Effector memory CD8-positive, alpha-beta T cell (primary cell): ENCODE measurements around the gene SIRPD.

Experiments
- ATAC-seq: fragments of 150-1000 bp; cut with Tn5 transposase; replicated peaks from 2 replicates; pipeline ENCODE4 v1.10.0; 2021; ENCODE audit warnings: mild to moderate bottlenecking, moderate library complexity
- DNase-seq, 3 experiments: peaks; one replicate each; pipeline ENCODE4 v3.0.0; 2021
- H3K27ac Mint-ChIP-seq, 2 donors: one replicate each; pipeline ENCODE4 v1.8.0; 2022; ENCODE audit warnings: mild to moderate bottlenecking in 2 of 2, mixed read lengths in 2 of 2, moderate library complexity in 2 of 2
- H3K27me3 Mint-ChIP-seq, 2 donors: one replicate each; pipeline ENCODE4 v1.8.0; 2022; ENCODE audit warnings: mixed read lengths in 2 of 2
- H3K36me3 Mint-ChIP-seq: one replicate; pipeline ENCODE4 v1.8.0; 2022; ENCODE audit warnings: mild to moderate bottlenecking, moderate library complexity, mixed read lengths; ENCODE audit not compliant: insufficient read depth
- H3K4me1 Mint-ChIP-seq, 2 donors: one replicate each; pipeline ENCODE4 v1.8.0; 2022; ENCODE audit warnings: low read depth in 2 of 2, mixed read lengths in 2 of 2
- H3K4me3 Mint-ChIP-seq, 2 donors: one replicate each; pipeline ENCODE4 v1.8.0; 2022; ENCODE audit warnings: mild to moderate bottlenecking in 2 of 2, mixed read lengths in 2 of 2, moderate library complexity in 2 of 2
- H3K9me3 Mint-ChIP-seq, 2 donors: one replicate each; pipeline ENCODE4 v1.8.0; 2022; ENCODE audit warnings: mixed read lengths in 2 of 2

Gene SIRPD

DNA sequence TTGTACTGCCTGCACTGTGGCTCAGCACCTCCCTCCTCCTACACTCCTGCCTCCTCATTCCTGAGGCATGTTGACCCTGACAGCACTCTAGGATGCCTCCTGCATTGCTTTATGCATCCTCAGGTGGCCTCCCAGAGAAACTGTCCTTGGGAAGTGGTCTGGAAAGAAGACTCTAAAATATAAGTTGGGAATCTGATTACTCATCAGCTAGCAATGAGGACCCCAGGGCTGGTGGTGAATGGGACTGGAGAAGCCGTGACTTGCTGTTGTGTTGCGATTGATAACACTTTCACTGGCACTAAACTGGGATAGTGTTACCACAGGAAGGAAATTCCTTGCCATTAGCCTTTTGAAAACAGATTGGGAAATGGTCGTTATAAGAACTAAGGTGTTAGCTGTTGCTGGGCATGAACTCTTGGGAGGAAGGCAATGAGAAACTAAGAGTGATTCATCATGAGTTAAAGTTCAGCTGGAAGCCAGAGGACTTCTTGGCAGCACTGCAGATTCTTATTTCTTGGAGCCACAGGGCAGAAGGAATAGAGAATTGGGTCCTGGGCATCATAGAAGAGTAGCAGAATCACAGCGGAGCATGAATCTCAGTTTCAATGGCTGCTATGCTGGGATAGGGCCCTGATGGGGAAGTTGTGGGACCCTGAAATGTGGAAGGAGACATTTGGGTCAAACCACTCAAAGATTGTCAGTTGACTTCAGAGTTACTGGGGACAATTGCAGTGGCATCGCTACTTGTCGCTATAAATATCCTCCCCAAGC is 10.1 kb upstream of the SIRPD start:
- H3K4me3 Mint-ChIP-seq: no peak overlapping the region
- DNase-seq (no peak), ATAC-seq (no peak)
- no peaks in the 10 kb centered on the region for H3K4me1 Mint-ChIP-seq
- H3K27ac Mint-ChIP-seq: peak overlapping the region in 1 of 2 donors; percentile 36
- H3K27me3 Mint-ChIP-seq: peaks cover 0 to 28% of the 10 kb centered on the region in 2 donors
- H3K36me3 Mint-ChIP-seq: peaks cover 3% of the 10 kb centered on the region
- no peaks in the 10 kb centered on the region for H3K9me3 Mint-ChIP-seq

DNA sequence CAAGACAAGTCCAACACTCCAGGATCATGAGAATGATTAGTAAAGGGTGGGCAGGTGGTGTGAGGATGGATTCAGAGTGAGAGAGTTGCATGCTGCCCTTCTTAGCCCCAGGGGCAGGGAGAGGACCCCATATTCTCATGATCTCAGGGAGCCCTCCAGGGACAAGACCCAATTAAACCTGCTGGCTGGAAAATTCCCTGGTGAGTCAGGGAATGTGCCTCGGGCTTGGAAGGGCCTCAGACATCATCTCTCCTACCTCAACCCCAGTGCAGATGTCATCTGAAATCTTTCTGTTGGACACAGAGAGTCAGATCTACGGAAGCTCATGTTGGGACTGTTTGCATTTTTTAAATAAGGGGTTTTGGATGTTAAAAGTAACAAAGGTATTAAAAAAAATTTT is 9.2 kb upstream of the SIRPD start:
- H3K27ac Mint-ChIP-seq: no peak overlapping the region
- H3K4me3 Mint-ChIP-seq: no peak overlapping the region
- ATAC-seq: no peak

DNA sequence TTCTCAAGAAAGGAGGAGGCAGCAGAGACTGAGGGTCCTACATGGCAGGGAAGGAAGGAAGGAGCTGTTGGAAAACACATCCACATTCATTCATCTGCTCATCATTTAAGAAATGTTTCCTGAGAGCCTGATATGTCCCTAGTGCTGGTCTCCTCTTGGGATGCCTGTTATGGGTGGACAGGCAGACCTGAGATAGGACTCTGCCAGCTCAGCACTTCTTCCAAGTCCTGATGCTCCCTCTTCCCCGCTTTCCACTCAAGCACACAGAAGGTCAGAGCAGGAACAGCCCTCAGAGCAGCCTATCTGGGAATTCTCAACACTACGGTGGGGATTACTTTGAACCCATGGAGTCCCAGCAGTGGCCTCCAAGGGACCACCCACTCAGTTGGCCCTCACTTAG is 8.0 kb upstream of the SIRPD start:
- no peaks in the 10 kb centered on the region for H3K9me3 Mint-ChIP-seq
- ATAC-seq (no peak), DNase-seq (no peak)
- H3K4me3 Mint-ChIP-seq: no peak overlapping the region
- no peaks in the 10 kb centered on the region for H3K4me1 Mint-ChIP-seq
- H3K36me3 Mint-ChIP-seq: no peaks in the 10 kb centered on the region
- H3K27ac Mint-ChIP-seq: no peak overlapping the region
- peaks cover 0 to 31% of the 10 kb centered on the region in 2 donors for H3K27me3 Mint-ChIP-seq

More for the DNA sequence above, 9.2 kb upstream of the SIRPD start:
- Mint-ChIP-seq H3K4me1 (no peaks in the 10 kb centered on the region), H3K27me3 (peaks cover 0 to 31% of the 10 kb centered on the region in 2 donors), H3K9me3 (no peaks in the 10 kb centered on the region), H3K36me3 (peaks cover 3% of the 10 kb centered on the region)
- no peak for DNase-seq

DNA sequence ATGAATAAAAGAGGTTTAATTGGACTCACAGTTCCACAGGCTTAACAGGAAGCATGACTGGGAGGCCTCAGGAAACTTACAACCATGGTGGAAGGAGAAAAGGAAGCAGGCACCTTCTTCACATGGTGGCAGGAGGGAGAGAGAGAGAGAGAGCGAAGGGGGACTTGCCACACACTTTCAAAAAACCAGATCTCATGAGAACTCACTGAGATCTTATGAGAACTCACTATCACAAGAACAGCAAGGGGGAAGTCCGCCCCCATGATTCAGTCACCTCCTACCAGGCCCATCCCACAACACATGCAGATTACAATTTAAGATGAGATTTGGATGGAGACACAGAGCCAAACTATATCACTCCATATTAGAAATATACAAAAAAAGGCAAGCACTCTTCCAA is 6.1 kb upstream of the SIRPD start:
- Mint-ChIP-seq H3K36me3 (no peaks in the 10 kb centered on the region), H3K4me3 (no peak overlapping the region), H3K27ac (no peak overlapping the region), H3K27me3 (peaks cover 0 to 31% of the 10 kb centered on the region in 2 donors), H3K9me3 (no peaks in the 10 kb centered on the region), H3K4me1 (no peaks in the 10 kb centered on the region)
- DNase-seq (no peak), ATAC-seq (no peak)

- H3K27me3 Mint-ChIP-seq: peaks cover 0 to 31% of the 10 kb centered on the region in 2 donors
- DNase-seq (no peak), ATAC-seq (no peak)
- H3K27ac Mint-ChIP-seq: no peak overlapping the region
- H3K4me3 Mint-ChIP-seq: no peak overlapping the region
- H3K9me3 Mint-ChIP-seq: no peaks in the 10 kb centered on the region
- no peaks in the 10 kb centered on the region for H3K36me3 Mint-ChIP-seq
- H3K4me1 Mint-ChIP-seq: no peaks in the 10 kb centered on the region
These were observed 5.1 kb upstream of the SIRPD start for GRCh38 chr20:1562622-1563021.

DNA sequence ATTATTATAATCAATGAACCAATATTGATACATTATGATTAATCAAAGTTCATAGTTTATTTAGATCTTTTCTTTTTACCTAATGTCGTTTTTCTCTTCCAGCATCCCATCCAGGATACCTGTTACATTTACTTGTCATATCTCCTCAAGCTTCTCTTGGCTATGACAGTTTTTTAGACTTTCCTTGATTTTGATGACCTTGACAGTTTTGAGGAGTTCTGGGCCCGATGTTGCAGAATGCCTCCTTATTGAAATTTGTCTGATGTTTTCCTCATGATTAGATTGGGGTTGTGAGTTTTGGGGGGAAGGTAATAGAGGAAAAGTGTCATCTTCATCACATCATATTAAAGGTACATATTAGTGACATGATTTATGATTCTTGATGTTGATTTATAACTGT is 3.8 kb upstream of the SIRPD start:
- no peak for DNase-seq
- H3K9me3 Mint-ChIP-seq: no peaks in the 10 kb centered on the region

GRCh38 chr20:1555952-1556351 is 1.6 kb downstream of the SIRPD start:
- Mint-ChIP-seq H3K27me3 (peaks cover 0 to 23% of the 10 kb centered on the region in 2 donors), H3K27ac (peak overlapping the region in 1 of 2 donors; percentile 29), H3K4me3 (no peak overlapping the region), H3K9me3 (no peaks in the 10 kb centered on the region), H3K36me3 (no peaks in the 10 kb centered on the region), H3K4me1 (peaks cover 3 to 9% of the 10 kb centered on the region in 2 donors)
- ATAC-seq (peak; percentile 36), DNase-seq (no peak)

More for the DNA sequence above, 3.8 kb upstream of the SIRPD start:
- peaks cover 0 to 29% of the 10 kb centered on the region in 2 donors for H3K27me3 Mint-ChIP-seq
- no peaks in the 10 kb centered on the region for H3K36me3 Mint-ChIP-seq
- no peak for ATAC-seq
- H3K27ac Mint-ChIP-seq: peak overlapping the region in 1 of 2 donors; percentile 47
- peaks cover 2 to 3% of the 10 kb centered on the region in 2 donors for H3K4me1 Mint-ChIP-seq
- no peak overlapping the region for H3K4me3 Mint-ChIP-seq

DNA sequence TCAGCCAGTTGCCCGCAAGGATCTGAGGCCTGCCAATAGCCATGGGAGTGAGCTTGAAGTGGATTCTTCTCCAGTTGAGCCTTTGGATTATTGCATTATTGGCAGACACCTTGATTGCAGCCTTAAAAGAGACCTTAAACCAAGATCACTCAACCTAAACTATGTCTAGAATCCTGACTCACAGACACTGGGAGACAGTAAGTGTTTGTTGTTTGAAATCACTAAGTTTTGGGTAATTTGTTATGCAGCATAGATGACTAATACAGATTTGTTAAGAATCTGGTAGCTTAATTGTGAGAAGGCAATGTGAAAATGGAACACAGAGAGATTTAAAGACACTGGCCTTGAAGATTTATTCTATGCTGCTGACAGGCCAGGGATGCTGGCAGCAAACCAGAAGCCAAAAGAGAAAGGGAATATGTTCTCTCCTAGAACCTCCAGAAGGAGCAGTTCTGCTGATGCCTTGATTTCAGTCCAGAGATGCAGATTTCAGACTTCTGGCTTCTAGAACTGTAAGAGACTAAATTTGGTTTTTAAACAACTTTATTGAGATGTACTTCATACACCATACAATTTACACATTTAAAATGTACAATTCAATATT is 17.6 kb downstream of the SIRPD start:
- Mint-ChIP-seq H3K36me3 (no peaks in the 10 kb centered on the region), H3K27ac (no peak overlapping the region), H3K27me3 (peaks cover 0 to 16% of the 10 kb centered on the region in 2 donors), H3K9me3 (peaks cover 0 to 2% of the 10 kb centered on the region in 2 donors), H3K4me1 (peaks cover 0 to 9% of the 10 kb centered on the region in 2 donors), H3K4me3 (no peak overlapping the region)
- DNase-seq: no peak
- no peak for ATAC-seq

- Mint-ChIP-seq H3K4me3 (no peak overlapping the region), H3K27ac (no peak overlapping the region)
- no peak for ATAC-seq
These were observed 18.9 kb downstream of the SIRPD start for GRCh38 chr20:1538655-1539054.

GRCh38 chr20:1537731-1538058 is 19.8 kb downstream of the SIRPD start:
- Mint-ChIP-seq H3K9me3 (peaks cover 0 to 2% of the 10 kb centered on the region in 2 donors), H3K4me3 (no peak overlapping the region), H3K27ac (peak overlapping the region in 1 of 2 donors; percentile 57), H3K4me1 (peaks cover 0 to 9% of the 10 kb centered on the region in 2 donors), H3K27me3 (peaks cover 0 to 22% of the 10 kb centered on the region in 2 donors), H3K36me3 (no peaks in the 10 kb centered on the region)
- no peak for DNase-seq
- ATAC-seq: no peak

More at GRCh38 chr20:1538655-1539054, 18.9 kb downstream of the SIRPD start:
- Mint-ChIP-seq H3K4me1 (peaks cover 0 to 9% of the 10 kb centered on the region in 2 donors), H3K9me3 (peaks cover 0 to 2% of the 10 kb centered on the region in 2 donors), H3K27me3 (peaks cover 0 to 17% of the 10 kb centered on the region in 2 donors), H3K36me3 (no peaks in the 10 kb centered on the region)
- DNase-seq: no peak

DNA sequence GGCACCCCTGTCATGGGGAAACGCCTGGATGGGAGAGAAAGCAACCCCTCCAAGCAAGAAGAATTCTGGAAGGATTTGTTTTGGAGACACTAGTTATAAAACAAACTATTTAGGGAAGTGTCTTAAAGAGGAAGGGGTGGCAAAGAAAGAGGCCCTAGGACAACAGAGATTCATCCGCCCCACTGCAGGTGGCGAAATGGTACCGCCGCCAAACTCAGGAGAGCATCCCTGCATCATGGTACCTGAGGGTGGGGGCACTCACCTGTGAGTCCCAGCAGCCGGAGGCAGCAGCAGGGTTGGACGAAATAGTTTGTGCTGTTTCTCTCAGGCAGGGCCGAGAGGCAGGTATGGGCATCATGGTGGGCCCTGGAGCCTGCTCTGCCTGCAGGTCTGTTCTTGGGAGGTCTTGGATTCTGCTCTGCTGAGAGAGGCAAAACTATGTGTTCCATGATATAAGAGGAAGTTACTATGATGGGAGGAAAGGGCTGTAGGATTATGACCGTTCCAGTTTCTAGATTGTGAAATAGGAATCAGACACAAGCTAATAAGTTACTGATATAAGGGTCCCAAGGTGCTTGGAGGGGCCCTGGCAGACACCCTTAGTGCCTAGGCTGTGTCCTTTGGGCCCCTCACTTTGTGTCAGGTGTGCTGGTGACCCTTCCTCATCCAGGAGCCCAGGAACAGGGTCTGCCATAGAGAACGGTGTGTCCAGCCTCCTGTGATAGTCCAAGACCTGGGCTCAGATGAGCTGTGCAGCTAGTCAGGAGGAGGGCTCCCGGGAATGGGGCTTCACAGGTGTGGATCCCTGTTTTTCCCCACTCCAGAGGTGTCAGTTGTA is 20.4 kb downstream of the SIRPD start:
- Mint-ChIP-seq H3K4me3 (no peak overlapping the region), H3K9me3 (peaks cover 0 to 2% of the 10 kb centered on the region in 2 donors), H3K36me3 (no peaks in the 10 kb centered on the region), H3K4me1 (peaks cover 0 to 9% of the 10 kb centered on the region in 2 donors), H3K27ac (peak overlapping the region in 1 of 2 donors; percentile 57), H3K27me3 (peaks cover 0 to 22% of the 10 kb centered on the region in 2 donors)
- no peak for ATAC-seq
- DNase-seq: no peak

GRCh38 chr20:1535420-1536175 is 21.9 kb downstream of the SIRPD start:
- Mint-ChIP-seq H3K36me3 (no peaks in the 10 kb centered on the region), H3K4me1 (peaks cover 0 to 9% of the 10 kb centered on the region in 2 donors), H3K9me3 (peaks cover 0 to 2% of the 10 kb centered on the region in 2 donors), H3K27me3 (peaks cover 14 to 37% of the 10 kb centered on the region in 2 donors), H3K4me3 (no peak overlapping the region), H3K27ac (no peak overlapping the region)
- ATAC-seq (no peak), DNase-seq (no peak)

GRCh38 chr20:1534526-1534925 is 23.0 kb downstream of the SIRPD start:
- Mint-ChIP-seq H3K36me3 (no peaks in the 10 kb centered on the region), H3K27ac (no peak overlapping the region), H3K9me3 (no peaks in the 10 kb centered on the region), H3K4me3 (no peak overlapping the region), H3K27me3 (peaks cover 24 to 48% of the 10 kb centered on the region in 2 donors), H3K4me1 (peaks cover 0 to 9% of the 10 kb centered on the region in 2 donors)
- no peak for ATAC-seq
- DNase-seq: no peak
